GM12874 (cell line): Measurements from ENCODE around the gene SLC25A18.

Source experiments
- TF ChIP-seq, protein P1 (sequence below): IDR thresholded peaks from 2 replicates; pipeline ENCODE4 v1.5.1; 2011; ENCODE audit warnings: low read depth, mild to moderate bottlenecking, control low read depth, low read length, moderate library complexity; ENCODE audit not compliant: insufficient read depth

SLC25A18 gene

DNA sequence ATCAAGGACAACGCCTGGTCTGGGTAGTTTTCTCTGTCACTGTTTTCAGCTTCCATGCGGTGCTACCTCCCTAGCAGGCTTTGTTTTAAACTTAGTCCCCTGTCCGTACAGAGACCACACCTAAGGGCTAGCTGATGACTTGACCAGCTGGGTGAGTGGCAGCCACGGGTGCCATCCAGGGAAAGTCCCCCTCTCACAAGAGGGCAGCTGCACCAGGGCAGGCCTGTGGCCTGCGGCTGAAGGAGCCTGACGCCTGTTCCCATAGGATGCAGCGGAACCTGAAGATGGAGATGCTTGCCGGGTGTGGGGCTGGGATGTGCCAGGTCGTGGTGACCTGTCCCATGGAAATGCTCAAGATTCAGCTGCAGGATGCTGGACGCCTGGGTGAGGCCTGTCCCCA lies 19.9 kb downstream of the SLC25A18 start:
- TF ChIP-seq, protein P1, sequence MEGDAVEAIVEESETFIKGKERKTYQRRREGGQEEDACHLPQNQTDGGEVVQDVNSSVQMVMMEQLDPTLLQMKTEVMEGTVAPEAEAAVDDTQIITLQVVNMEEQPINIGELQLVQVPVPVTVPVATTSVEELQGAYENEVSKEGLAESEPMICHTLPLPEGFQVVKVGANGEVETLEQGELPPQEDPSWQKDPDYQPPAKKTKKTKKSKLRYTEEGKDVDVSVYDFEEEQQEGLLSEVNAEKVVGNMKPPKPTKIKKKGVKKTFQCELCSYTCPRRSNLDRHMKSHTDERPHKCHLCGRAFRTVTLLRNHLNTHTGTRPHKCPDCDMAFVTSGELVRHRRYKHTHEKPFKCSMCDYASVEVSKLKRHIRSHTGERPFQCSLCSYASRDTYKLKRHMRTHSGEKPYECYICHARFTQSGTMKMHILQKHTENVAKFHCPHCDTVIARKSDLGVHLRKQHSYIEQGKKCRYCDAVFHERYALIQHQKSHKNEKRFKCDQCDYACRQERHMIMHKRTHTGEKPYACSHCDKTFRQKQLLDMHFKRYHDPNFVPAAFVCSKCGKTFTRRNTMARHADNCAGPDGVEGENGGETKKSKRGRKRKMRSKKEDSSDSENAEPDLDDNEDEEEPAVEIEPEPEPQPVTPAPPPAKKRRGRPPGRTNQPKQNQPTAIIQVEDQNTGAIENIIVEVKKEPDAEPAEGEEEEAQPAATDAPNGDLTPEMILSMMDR: no peak

DNA sequence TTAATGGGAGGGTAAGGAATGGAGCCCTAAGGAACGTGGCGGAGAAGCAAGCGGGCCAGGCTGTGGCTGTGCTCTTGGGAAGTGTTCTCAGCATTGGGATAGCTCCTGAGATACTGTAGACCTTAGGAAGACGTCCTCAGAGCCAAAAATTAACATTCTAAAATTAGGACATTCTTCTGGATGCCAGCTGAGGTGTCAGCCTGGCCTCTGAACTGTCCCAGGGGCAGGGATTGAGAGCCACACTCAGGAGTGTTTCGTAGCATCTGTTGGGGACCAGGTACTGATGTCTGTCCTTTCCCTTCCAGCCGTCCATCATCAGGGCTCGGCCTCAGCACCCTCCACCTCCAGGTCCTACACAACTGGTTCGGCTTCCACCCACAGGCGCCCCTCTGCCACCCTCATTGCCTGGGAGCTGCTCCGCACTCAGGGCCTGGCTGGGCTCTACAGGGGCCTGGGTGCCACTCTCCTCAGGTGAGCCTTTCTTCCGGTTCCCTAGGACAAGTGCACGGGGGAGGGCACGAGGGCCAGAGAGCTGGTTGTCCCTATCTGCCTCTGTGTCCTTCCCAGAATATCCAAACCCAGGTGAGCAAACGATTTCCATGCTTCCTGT lies 23.6 kb downstream of the SLC25A18 start:
- TF ChIP-seq, protein P1: no peak

DNA sequence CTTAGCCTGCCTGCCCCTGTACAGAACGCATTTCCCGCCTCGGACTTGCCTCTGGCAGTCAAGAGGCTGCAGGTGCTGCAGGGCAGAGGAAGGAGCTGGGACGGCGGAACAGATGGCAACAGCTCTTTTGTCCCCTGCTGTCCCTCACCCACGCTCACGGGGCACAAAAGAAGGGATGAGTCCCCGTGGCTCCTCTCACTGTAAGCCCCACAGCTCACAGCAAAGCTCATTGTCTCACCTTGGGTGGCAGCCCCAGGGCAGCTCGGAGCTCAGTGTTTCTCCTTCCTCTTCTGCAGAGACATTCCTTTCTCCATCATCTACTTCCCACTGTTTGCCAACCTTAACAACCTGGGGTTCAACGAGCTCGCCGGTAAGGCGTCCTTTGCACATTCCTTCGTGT lies 24.3 kb downstream of the SLC25A18 start:
- TF ChIP-seq, protein P1: no peak

DNA sequence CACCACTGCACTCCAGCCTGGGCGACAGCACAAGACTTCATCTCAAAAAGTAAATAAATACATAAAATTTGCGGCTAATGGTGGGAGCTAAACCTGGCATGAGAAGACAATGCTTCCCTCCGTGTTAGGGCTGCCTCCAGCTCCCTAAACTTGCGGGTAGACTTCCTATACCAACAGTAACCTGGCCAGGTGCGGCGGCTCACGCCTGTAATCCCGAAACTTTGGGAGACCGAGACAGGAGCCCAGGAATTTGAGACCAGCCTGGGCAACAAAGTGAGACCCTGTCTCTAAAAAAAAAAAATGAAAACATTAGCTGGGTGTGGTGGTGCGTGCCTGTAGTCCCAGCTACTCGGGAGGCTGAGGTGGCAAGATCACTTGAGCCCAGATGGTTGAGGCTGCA lies 25.3 kb downstream of the SLC25A18 start:
- TF ChIP-seq, protein P1: no peak

DNA sequence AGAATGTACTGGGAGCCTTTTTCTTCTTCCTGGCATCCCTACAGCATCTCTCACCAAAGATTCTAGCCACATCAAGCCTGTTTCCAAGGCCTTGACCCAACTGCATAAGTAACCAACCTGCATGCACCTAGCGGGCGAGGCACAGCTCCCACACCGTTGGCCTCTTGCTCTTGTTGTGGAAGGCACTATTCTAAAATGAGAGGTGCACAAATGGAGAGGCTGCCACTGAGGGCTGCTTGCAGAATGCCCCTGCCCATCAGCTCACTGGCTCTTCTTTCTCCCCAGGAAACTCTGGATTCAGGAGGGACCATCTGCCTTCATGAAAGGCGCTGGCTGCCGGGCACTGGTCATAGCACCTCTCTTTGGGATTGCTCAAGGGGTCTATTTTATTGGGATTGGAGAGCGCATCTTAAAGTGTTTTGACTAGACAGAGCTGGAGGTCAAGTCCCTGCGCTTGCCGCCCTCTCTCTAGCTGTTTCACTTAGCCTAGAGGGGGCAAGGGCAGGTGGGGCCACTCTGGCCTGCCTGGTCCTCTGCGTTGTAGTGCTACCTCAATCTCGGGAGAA lies 26.6 kb downstream of the SLC25A18 start:
- TF ChIP-seq, protein P1: no peak

DNA sequence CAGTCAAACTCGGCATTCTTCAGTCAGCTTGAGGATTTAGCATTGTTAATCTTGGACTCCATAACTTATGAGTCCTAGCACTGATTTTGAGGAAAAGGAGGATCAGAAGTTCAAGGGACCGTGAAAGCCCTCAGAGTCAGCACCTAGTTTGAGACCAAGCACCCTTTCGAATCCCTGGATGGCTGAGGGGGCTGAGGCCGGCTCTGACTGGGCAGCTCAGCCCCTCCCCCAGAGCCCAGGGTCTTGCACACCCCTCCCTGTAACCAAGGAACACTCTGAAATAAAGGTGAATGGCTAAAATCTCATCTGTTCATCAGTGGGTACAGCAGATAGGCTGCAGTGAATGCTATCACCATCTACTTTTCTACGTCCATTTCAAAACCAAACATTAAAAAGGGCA lies 27.3 kb downstream of the SLC25A18 start:
- TF ChIP-seq, protein P1: no peak

DNA sequence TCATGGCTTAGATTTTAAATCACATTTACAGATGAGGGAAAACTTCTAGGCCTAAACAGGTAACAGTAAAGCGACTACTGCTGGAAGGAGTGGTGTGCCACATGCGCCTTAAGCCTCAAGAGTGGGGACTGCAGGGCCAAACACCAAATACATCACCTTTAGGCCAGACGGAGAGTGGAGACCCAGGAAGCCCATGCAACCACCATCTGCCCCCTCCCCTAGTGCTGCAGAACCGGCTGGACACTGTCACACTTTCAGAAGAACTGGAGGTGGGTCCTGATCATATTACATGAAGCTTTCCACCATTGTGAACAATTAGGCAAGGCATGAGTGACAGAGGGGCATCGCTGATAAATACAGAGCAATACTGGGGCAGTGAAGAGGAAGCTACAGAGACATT lies 28.9 kb downstream of the SLC25A18 start:
- TF ChIP-seq, protein P1: no peak
